ENCODE measurements around the gene SPI1.

The SPI1 gene

GRCh38 chr11:47351156-47352126, 26.9 kb downstream of the SPI1 start:
- TF ChIP-seq, protein P1, sequence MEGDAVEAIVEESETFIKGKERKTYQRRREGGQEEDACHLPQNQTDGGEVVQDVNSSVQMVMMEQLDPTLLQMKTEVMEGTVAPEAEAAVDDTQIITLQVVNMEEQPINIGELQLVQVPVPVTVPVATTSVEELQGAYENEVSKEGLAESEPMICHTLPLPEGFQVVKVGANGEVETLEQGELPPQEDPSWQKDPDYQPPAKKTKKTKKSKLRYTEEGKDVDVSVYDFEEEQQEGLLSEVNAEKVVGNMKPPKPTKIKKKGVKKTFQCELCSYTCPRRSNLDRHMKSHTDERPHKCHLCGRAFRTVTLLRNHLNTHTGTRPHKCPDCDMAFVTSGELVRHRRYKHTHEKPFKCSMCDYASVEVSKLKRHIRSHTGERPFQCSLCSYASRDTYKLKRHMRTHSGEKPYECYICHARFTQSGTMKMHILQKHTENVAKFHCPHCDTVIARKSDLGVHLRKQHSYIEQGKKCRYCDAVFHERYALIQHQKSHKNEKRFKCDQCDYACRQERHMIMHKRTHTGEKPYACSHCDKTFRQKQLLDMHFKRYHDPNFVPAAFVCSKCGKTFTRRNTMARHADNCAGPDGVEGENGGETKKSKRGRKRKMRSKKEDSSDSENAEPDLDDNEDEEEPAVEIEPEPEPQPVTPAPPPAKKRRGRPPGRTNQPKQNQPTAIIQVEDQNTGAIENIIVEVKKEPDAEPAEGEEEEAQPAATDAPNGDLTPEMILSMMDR (IDR thresholded peaks at IDR 0.05; ENCODE audit: unreplicated experiment in 3 of 3): no peak
- no peaks in the 10 kb centered on the region for H3K27me3 Mint-ChIP-seq (ENCODE audit: low read depth)
- H3K27ac Mint-ChIP-seq: no peak overlapping the region
- H3K9me3 Mint-ChIP-seq: no peaks in the 10 kb centered on the region
- H3K36me3 Mint-ChIP-seq (ENCODE audit: low read depth): no peaks in the 10 kb centered on the region
- H3K4me3 Mint-ChIP-seq: no peak overlapping the region
- no peaks in the 10 kb centered on the region for H3K4me1 Mint-ChIP-seq

DNA sequence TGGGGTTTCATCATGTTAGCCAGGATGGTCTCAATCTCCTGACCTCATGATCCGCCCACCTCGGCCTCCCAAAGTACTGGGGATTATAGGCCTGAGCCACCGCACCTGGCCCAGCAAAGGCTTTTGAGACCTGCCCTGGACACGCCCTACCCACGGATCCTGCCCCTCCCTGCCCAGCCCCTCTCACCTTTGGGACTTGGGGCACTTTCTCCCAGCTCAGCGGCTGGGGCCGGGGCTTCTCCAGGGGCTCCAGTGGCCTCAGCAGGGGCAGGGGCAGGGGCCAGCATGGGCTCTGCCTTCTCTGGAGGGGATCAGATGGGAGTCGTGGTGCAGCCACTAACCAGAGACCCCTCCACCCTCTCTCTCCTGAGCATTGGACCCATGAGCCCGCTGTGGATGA, 28.0 kb downstream of the SPI1 start:
- H3K4me3 Mint-ChIP-seq: no peak overlapping the region
- H3K4me1 Mint-ChIP-seq: no peaks in the 10 kb centered on the region
- H3K27ac Mint-ChIP-seq: no peak overlapping the region
- TF ChIP-seq, protein P1 (IDR thresholded peaks at IDR 0.05; ENCODE audit: unreplicated experiment in 3 of 3): no peak
- H3K36me3 Mint-ChIP-seq (ENCODE audit: low read depth): no peaks in the 10 kb centered on the region
- H3K27me3 Mint-ChIP-seq (ENCODE audit: low read depth): no peaks in the 10 kb centered on the region
- no peaks in the 10 kb centered on the region for H3K9me3 Mint-ChIP-seq

DNA sequence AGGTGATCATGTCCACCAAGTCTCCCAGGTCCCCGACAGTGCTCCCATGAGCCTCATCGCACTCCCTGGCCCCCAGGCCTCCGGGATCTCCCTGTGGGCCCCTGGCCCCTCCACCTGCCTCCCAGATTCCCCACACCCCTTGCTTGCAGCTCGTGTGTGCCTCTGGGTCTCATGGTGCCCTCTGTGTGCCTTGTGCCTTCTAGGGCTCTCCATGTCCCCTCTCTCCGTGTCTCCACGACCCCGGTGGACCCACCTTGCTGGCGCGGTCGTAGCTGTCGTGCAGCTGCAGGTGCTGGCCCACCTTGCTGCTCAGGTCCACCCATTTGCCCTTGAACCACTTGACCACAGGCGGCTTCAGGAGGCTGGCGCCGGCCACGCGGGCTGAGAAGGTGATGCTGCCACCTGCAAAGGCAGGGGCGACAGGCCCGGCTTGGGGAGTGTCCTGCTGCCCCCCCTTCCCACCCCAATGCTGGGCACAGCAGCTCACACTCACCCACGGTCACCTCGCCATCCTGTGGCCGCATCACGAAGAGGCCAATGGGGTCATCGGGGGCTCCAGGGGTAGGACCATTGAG, 28.7 kb downstream of the SPI1 start:
- Mint-ChIP-seq H3K27me3 (ENCODE audit: low read depth) (peaks cover 3% of the 10 kb centered on the region), H3K27ac (no peak overlapping the region), H3K4me1 (no peaks in the 10 kb centered on the region), H3K36me3 (ENCODE audit: low read depth) (no peaks in the 10 kb centered on the region), H3K4me3 (no peak overlapping the region), H3K9me3 (no peaks in the 10 kb centered on the region)
- TF ChIP-seq, protein P1 (IDR thresholded peaks at IDR 0.05; ENCODE audit: unreplicated experiment in 3 of 3): no peak

GRCh38 chr11:47348859-47349258, 29.5 kb downstream of the SPI1 start:
- Mint-ChIP-seq H3K36me3 (ENCODE audit: low read depth) (no peaks in the 10 kb centered on the region), H3K27ac (no peak overlapping the region), H3K4me3 (no peak overlapping the region), H3K4me1 (no peaks in the 10 kb centered on the region), H3K9me3 (no peaks in the 10 kb centered on the region), H3K27me3 (ENCODE audit: low read depth) (peaks cover 3% of the 10 kb centered on the region)
- TF ChIP-seq, protein P1 (IDR thresholded peaks at IDR 0.05; ENCODE audit: unreplicated experiment in 3 of 3): peak in 2 of 3 experiments; percentile 14 to 38

DNA sequence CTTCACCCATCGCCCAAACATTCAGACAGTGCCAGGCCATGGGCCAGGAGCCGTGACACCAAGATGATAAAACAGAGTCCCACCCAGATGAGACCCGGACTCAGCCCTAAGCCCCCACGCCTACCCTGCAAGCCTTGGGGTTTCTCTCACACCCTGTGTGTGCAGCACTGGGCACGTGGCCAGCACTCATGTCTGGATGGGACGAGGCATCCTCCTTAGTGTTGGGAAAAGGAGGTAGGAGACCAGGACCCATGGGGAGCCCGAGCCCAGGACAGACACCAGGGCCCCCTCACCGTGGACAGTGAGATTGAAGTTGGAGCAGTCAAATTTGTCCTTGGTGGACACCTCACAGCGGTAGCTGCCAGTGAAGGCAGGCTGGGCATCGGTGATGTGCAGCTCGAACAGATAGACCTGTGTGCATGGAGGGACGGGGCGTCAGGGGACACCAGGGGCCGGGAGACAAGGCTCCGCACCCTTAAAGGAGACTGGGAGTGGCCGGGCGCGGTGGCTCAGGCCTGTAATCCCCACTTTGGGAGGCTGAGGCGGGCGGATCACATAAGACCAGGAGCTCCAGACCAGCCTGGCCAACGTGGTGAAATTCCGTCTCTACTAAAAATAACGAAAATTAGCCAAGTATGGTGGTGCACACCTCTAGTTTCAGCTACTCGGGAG, 30.1 kb downstream of the SPI1 start:
- Mint-ChIP-seq H3K9me3 (no peaks in the 10 kb centered on the region), H3K36me3 (ENCODE audit: low read depth) (no peaks in the 10 kb centered on the region), H3K27me3 (ENCODE audit: low read depth) (peaks cover 3% of the 10 kb centered on the region), H3K27ac (no peak overlapping the region), H3K4me3 (no peak overlapping the region), H3K4me1 (no peaks in the 10 kb centered on the region)
- TF ChIP-seq, protein P1 (IDR thresholded peaks at IDR 0.05; ENCODE audit: unreplicated experiment in 3 of 3): no peak

Data from nephron (organoid).